ENCODE results near the gene TSGA10IP.

TSGA10IP gene

DNA sequence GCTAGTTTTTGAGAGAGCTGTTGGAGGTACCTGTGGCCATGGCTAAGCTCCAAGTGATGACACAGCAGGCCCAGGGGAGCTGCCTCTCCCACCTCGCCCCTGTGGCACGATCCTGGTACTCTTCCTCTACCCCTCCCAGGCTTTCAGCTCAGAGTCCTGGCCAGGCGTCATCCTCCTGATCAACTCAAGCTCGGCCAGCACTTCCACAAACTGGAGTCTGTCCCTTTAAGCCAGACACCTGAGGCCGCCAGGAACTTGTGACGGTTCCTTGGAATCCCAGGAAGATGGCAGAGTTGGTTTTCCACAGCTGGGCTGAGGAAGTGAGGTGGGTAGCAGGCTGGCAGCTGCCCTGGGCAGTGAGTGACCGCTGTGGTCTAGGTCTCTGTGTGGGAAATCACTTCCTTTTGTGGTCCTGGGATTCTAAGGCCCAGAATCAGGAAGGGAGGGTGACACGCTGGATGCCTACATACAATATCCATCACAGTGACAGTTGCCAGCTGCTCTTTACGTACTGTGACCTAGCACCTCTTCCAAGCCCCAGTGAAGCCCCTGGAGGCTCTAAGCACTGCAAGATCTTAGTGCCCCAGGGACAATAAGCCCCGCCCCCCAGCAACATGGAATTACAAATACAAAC is 63.3 kb downstream of the TSGA10IP start:
- DNase-seq = peak; percentile 29 to 37 (median 37)
